Heart left ventricle (tissue), 16 donors: ENCODE results near the gene OR6V1. TPM values are rescaled to one million over a fixed set of nuclear protein-coding genes. Genes with fewer than 3 reads are reported as not detected.

Source experiments
- ATAC-seq, 4 donors: fragments of 200-7000 bp; cut with Tn5 transposase; one replicate each; pipeline ENCODE4 v1.9.1; 2020 to 2022; ENCODE audit warnings: moderate library complexity in 4 of 4, mild to moderate bottlenecking in 3 of 4, moderate number of reproducible peaks in 1 of 4
- DNase-seq, 5 donors: peaks; one replicate each; pipeline ENCODE4 v3.0.0-alpha.2; 2020
- H3K27ac ChIP-seq, 12 donors: fragments of 200-600 bp; sonication (generic) in 4 of 12; one replicate each; pipeline versions ENCODE4 v1.5.0 to v1.8.0; 2016 to 2022; ENCODE audit warnings: mild to moderate bottlenecking in 2 of 12
- H3K27me3 ChIP-seq, 9 donors: fragments of 200-600 bp; sonication (generic) in 2 of 9; one replicate each; pipeline versions ENCODE4 v1.5.1 to v1.8.0; 2016 to 2022; ENCODE audit warnings: mild to moderate bottlenecking in 3 of 9
- H3K36me3 ChIP-seq, 9 donors: fragments of 200-600 bp; sonication (generic) in 2 of 9; one replicate each; pipeline versions ENCODE4 v1.5.0 to v1.8.0; 2018 to 2022; ENCODE audit warnings: mild to moderate bottlenecking in 2 of 9
- H3K4me1 ChIP-seq, 12 donors: fragments of 200-600 bp; sonication (generic) in 4 of 12; one replicate each; pipeline versions ENCODE4 v1.5.0 to v1.8.0; 2016 to 2022; ENCODE audit warnings: mild to moderate bottlenecking in 3 of 12
- H3K4me3 ChIP-seq, 12 donors: fragments of 200-600 bp; sonication (generic) in 4 of 12; one replicate each; pipeline versions ENCODE4 v1.5.0 to v1.8.0; 2017 to 2022; ENCODE audit warnings: mild to moderate bottlenecking in 9 of 12, moderate library complexity in 4 of 12
- H3K9me3 ChIP-seq, 12 donors: fragments of 200-600 bp; sonication (generic) in 4 of 12; one replicate each; pipeline versions ENCODE4 v1.5.0 to v1.8.0; 2016 to 2022; ENCODE audit warnings: mild to moderate bottlenecking in 1 of 12
- CTCF ChIP-seq, 12 donors: fragments of 200-600 bp; sonication (generic) in 4 of 12; IDR thresholded peaks; one replicate each; pipeline versions ENCODE4 v1.5.0 to v1.8.0; 2018 to 2022; ENCODE audit warnings: antibody characterized with exemption in 12 of 12, mild to moderate bottlenecking in 5 of 12
- POLR2A ChIP-seq, 2 donors: fragments of 450-650 bp; IDR thresholded peaks; one replicate each; pipeline ENCODE4 v1.6.1; 2017; ENCODE audit warnings: antibody characterized with exemption in 2 of 2, mild to moderate bottlenecking in 2 of 2, moderate library complexity in 2 of 2
- WGBS, 4 donors: extraction: QIAGEN DNeasy Blood & Tissue Kit in 2 of 4; methylation state at CpG; one replicate each; pipeline versions ENCODE4 v1.1.5 to v1.1.7; 2013 to 2018; 5-methylcytosine and 5-hydroxymethylcytosine counted together
- intact Hi-C, 10 donors: fragments of 100-400 bp; cut with DNase I; formaldehyde crosslinking; loops; one replicate each; pipeline versions ENCODE4 v1.11.1 to v1.14.2; 2022
- polyA plus RNA-seq, 2 donors: library from polyadenylated mRNA; stranded (reverse); fragments of 200-250 nt; gene quantifications; one replicate each; pipeline ENCODE4 v1.2.3, GENCODE V29; 2013
- total RNA-seq, 9 donors: library from RNA; depleted of rRNA in 2 of 9; stranded (reverse); fragments of >200 nt in 2 of 9; fragmentation: NEBNext Ultra II Directional in 3 of 9; extraction: Animal tissue kit (Norgen Biotek cat#: 25700) in 3 of 9; gene quantifications; one replicate each; pipeline versions ENCODE4 v1.1.0 to v1.2.4, GENCODE V29; 2016 to 2023
- donor health status: ischemic (EF 13 %, LVEDD 7.1; RV severe dilation, severe dysfunction).
- donor health status: healthy with polysubstance abuse.
- donor health status: DM: no; HTN: yes; CAD: no.
- donor health status: DM: no; HTN: no; CAD: no.
- donor health status: ischemic (EF 25% LVEDD 6.9; RV normal size, moderate dysfunction).
- donor health status: ischemic (EF 25% LVEDD 5.7; RV mildly dilated, moderate dysfunction).
- donor health status: healthy.
- donor health status: DM: yes; HTN: yes; CAD: no.
- donor health status: ischemic (EF 35%, LVEDD 5.7; RV mildly dilated, moderate dysfunction).
- donor health status: nonischemic (EF 11% LVEDD 7.7; RV severe dilation, severe dysfunction).
- donor health status: DM: yes; HTN: yes; CAD: no.
- donor health status: PGD.
- donor health status: ischemic (EF 29% LVEDD 5.4; RV normal size, mild dysfunction).
- donor health status: nonischemic (EF 23%, LVEDD 6.1; RV moderate dilation, normal function).

The OR6V1 gene
- total and polyA plus RNA-seq, 11 donors: not detected

- WGBS, 4 donors: 90 to 94% (median 91%) methylated on average over 6 of the region's 6 CpGs
- H3K27ac ChIP-seq: no peak overlapping the region
- peaks cover 0 to 6% (median 0%) of the 10 kb centered on the region in 12 donors for H3K4me1 ChIP-seq
- peaks cover 0 to 4% (median 0%) of the 10 kb centered on the region in 12 donors for H3K9me3 ChIP-seq
- H3K4me3 ChIP-seq: no peak overlapping the region
- no peaks in the 10 kb centered on the region for H3K36me3 ChIP-seq
- intact Hi-C loops: no loop called here
- peaks cover 0 to 3% (median 0%) of the 10 kb centered on the region in 9 donors for H3K27me3 ChIP-seq
- no peak for ATAC-seq
- DNase-seq: no peak
- no peak for TF ChIP-seq POLR2A (IDR thresholded peaks at IDR 0.05)
- no peak for TF ChIP-seq CTCF (IDR thresholded peaks at IDR 0.05)
These were observed 10.8 kb upstream of the OR6V1 start for GRCh38 chr7:143041346-143041745.

GRCh38 chr7:143042159-143042789 is 9.9 kb upstream of the OR6V1 start:
- DNase-seq (no peak), ATAC-seq (no peak)
- Histone ChIP-seq H3K9me3 (no peaks in the 10 kb centered on the region), H3K27ac (no peak overlapping the region), H3K27me3 (peaks cover 0 to 3% (median 0%) of the 10 kb centered on the region in 9 donors), H3K4me3 (no peak overlapping the region), H3K4me1 (peaks cover 0 to 9% (median 0%) of the 10 kb centered on the region in 12 donors), H3K36me3 (no peaks in the 10 kb centered on the region)
- WGBS, 4 donors: 49 to 65% (median 55%) methylated on average over 3 of the region's 3 CpGs
- intact Hi-C loops: no loop called here
- TF ChIP-seq CTCF (IDR thresholded peaks at IDR 0.05): no peak
- no peak for TF ChIP-seq POLR2A (IDR thresholded peaks at IDR 0.05)

- intact Hi-C loops: no loop called here
- Histone ChIP-seq H3K4me3 (no peak overlapping the region), H3K27me3 (peaks cover 0 to 3% (median 0%) of the 10 kb centered on the region in 9 donors), H3K36me3 (no peaks in the 10 kb centered on the region), H3K27ac (no peak overlapping the region), H3K4me1 (peaks cover 0 to 13% (median 0%) of the 10 kb centered on the region in 12 donors), H3K9me3 (no peaks in the 10 kb centered on the region)
- WGBS, 4 donors: 46 to 58% (median 50%) methylated on average over 6 of the region's 6 CpGs
- ATAC-seq (no peak), DNase-seq (no peak)
- no peak for TF ChIP-seq POLR2A (IDR thresholded peaks at IDR 0.05)
- TF ChIP-seq CTCF (IDR thresholded peaks at IDR 0.05): no peak
These were observed 9.3 kb upstream of the OR6V1 start for GRCh38 chr7:143042790-143043271.

- ATAC-seq (no peak), DNase-seq (no peak)
- no peak overlapping the region for H3K4me3 ChIP-seq
- intact Hi-C loops: no loop called here
- no peak overlapping the region for H3K27ac ChIP-seq
- peaks cover 0 to 17% (median 0%) of the 10 kb centered on the region in 12 donors for H3K4me1 ChIP-seq
- 26 to 41% (median 39%) methylated on average over 2 of the region's 2 CpGs for WGBS, 4 donors
- no peak for TF ChIP-seq CTCF (IDR thresholded peaks at IDR 0.05)
- TF ChIP-seq POLR2A (IDR thresholded peaks at IDR 0.05): no peak
- H3K27me3 ChIP-seq: peaks cover 0 to 3% (median 0%) of the 10 kb centered on the region in 9 donors
- no peaks in the 10 kb centered on the region for H3K9me3 ChIP-seq
- H3K36me3 ChIP-seq: no peaks in the 10 kb centered on the region
These were observed 8.8 kb upstream of the OR6V1 start for GRCh38 chr7:143043391-143043790.
